Testis (tissue), 3 donors: ENCODE data around the gene PRND. TPM values are rescaled to one million over a fixed set of nuclear protein-coding genes. Genes with fewer than 3 reads are reported as not detected.
A peak's percentile ranks its signal among the peaks of the same experiment; 100 is the strongest.

Experiments
- DNase-seq: peaks from one replicate; pipeline ENCODE4 v3.0.0-alpha.2; 2019
- H3K27ac ChIP-seq, 2 donors: fragments of 200-600 bp; sonication (generic); one replicate each; pipeline ENCODE4 v1.5.1; 2019
- H3K27me3 ChIP-seq: fragments of 200-600 bp; sonication (generic); one replicate; pipeline ENCODE4 v1.5.1; 2019
- H3K36me3 ChIP-seq: fragments of 200-600 bp; sonication (generic); one replicate; pipeline ENCODE4 v1.5.1; 2017; ENCODE audit warnings: low read depth; ENCODE audit errors: missing control alignments
- H3K4me1 ChIP-seq: fragments of 200-600 bp; sonication (generic); one replicate; pipeline ENCODE4 v1.5.1; 2019
- H3K4me3 ChIP-seq, 2 donors: fragments of 200-600 bp; sonication (generic); one replicate each; pipeline ENCODE4 v1.5.1; 2017 to 2019
- H3K9me3 ChIP-seq: fragments of 200-600 bp; sonication (generic); one replicate; pipeline ENCODE4 v1.5.1; 2017
- CTCF ChIP-seq, 3 experiments: fragments of 450-650 bp in 2 of 3; fragments of 200-600 bp in 1 of 3; sonication (generic) in 1 of 3; IDR thresholded peaks; one replicate each; pipeline ENCODE4 v1.5.1; 2016 to 2019; ENCODE audit warnings: antibody characterized with exemption in 3 of 3, mild to moderate bottlenecking in 2 of 3, moderate library complexity in 1 of 3
- POLR2A ChIP-seq: fragments of 450-650 bp; IDR thresholded peaks from one replicate; pipeline ENCODE4 v1.6.1; 2017; ENCODE audit warnings: antibody characterized with exemption, mild to moderate bottlenecking, moderate library complexity
- WGBS, 2 donors: methylation state at CpG; one replicate each; pipeline ENCODE4 v1.1.5; 2018; 5-methylcytosine and 5-hydroxymethylcytosine counted together
- intact Hi-C: fragments of 100-400 bp; cut with DNase I; formaldehyde crosslinking; loops from one replicate; pipeline ENCODE4 v1.15.1; 2023; ENCODE audit warnings: low total_unique reads
- polyA plus RNA-seq: library from polyadenylated mRNA; stranded (reverse); fragments of 350-450 nt; fragmentation: Illumina TruSeq; extraction: RNeasy Lipid Tissue Mini Kit (QIAGEN cat#74804); gene quantifications from one replicate; pipeline ENCODE4 v1.2.3, GENCODE V29; 2014; ENCODE audit warnings: low read depth, low replicate concordance; ENCODE audit not compliant: insufficient read depth
- total RNA-seq, 2 donors: library from RNA; depleted of rRNA; stranded (reverse); fragments of >200 nt; gene quantifications; one replicate each; pipeline ENCODE4 v1.2.3, GENCODE V29; 2016

Gene PRND
- total and polyA plus RNA-seq, 3 donors from 2014 or later: 147 to 729 (median 431) TPM

- TF ChIP-seq POLR2A: no peak
- TF ChIP-seq CTCF (IDR thresholded peaks at IDR 0.05): no peak
- WGBS, 2 donors: 88 to 95% methylated on average over 1 of the region's 1 CpG
- DNase-seq: no peak
- Histone ChIP-seq H3K9me3 (no peaks in the 10 kb centered on the region), H3K27me3 (no peaks in the 10 kb centered on the region), H3K36me3 (no peaks in the 10 kb centered on the region), H3K27ac (no peak overlapping the region), H3K4me3 (no peak overlapping the region), H3K4me1 (peaks cover 4% of the 10 kb centered on the region)
- intact Hi-C loops: no loop called here
Measured at GRCh38 chr20:4714818-4715217, 6.9 kb upstream of the PRND start.

GRCh38 chr20:4717816-4718570 is 3.7 kb upstream of the PRND start:
- Histone ChIP-seq H3K4me1 (peaks cover 16% of the 10 kb centered on the region), H3K36me3 (no peaks in the 10 kb centered on the region), H3K4me3 (no peak overlapping the region), H3K27ac (no peak overlapping the region), H3K27me3 (no peaks in the 10 kb centered on the region), H3K9me3 (no peaks in the 10 kb centered on the region)
- 79 to 83% methylated on average over 12 of the region's 12 CpGs for WGBS, 2 donors
- intact Hi-C loops: no loop called here
- TF ChIP-seq POLR2A: no peak
- no peak for TF ChIP-seq CTCF (IDR thresholded peaks at IDR 0.05)
- DNase-seq: no peak

- no peaks in the 10 kb centered on the region for H3K9me3 ChIP-seq
- no peak overlapping the region for H3K4me3 ChIP-seq
- TF ChIP-seq POLR2A (no peak), CTCF (IDR thresholded peaks at IDR 0.05) (no peak)
- DNase-seq: no peak
- no peaks in the 10 kb centered on the region for H3K27me3 ChIP-seq
- intact Hi-C loops: no loop called here
- peak overlapping the region; percentile 57 to 85 for H3K27ac ChIP-seq
- no peaks in the 10 kb centered on the region for H3K36me3 ChIP-seq
- H3K4me1 ChIP-seq: peaks cover 16% of the 10 kb centered on the region
- 86 to 89% methylated on average over 2 of the region's 2 CpGs for WGBS, 2 donors
Measured at GRCh38 chr20:4719190-4719589, 2.5 kb upstream of the PRND start.

DNA sequence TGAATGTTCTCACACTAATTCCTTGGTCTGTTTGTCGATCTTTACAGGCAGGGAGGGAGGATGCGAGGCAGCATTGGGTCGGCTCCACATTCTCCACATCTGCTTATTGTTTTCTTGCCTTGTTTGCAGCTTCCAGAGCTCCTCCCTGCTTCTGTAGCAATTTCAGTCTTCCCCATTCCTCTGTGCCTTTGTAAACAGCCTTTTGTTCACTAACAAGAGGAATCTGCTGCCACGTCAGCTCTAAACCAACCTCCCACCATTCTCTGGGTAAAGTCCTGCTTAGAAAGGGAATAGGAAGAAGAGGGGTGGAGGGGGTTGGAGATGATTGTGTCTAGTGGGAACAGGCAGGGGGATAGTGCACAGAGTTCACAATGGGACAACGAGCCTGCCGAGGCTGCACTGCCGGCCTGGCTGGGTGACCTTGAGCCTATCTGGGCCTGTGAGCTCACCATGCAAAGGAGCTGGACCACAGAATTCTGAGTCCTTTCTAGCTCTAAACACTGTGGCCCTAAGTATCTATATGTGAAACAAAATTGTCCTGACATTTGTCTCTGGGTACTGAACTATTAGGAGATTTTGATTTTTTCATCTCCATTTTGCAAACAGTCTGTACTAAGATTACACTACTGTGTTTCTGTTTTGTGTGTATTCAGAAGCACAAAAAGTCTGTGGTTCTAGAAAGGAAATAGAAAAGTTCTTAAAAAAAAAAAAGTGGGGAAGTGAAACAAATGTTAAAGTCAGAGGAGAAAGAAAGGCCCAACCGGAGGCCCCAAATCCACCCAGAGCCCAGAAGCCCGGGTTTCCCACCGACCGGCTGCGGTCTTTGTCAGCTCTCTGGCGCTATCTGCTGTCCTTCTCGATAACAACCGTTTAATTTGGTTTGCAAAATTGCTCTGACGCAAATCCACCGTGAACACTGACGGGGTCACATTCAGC is 1.4 kb upstream of the PRND start:
- peaks cover 16% of the 10 kb centered on the region for H3K4me1 ChIP-seq
- peak overlapping the region; percentile 57 to 85 for H3K27ac ChIP-seq
- no peaks in the 10 kb centered on the region for H3K27me3 ChIP-seq
- 23 to 29% methylated on average over 18 of the region's 18 CpGs for WGBS, 2 donors
- peak; percentile 56 to 77 (median 70) for TF ChIP-seq CTCF (IDR thresholded peaks at IDR 0.05)
- TF ChIP-seq POLR2A: no peak
- no peak overlapping the region for H3K4me3 ChIP-seq
- DNase-seq: peak; percentile 87
- intact Hi-C loops: loop anchor here (5.0 kb wide), 1 partner anchor 108 kb away; no protein-coding TSS in a partner anchor
- no peaks in the 10 kb centered on the region for H3K36me3 ChIP-seq
- no peaks in the 10 kb centered on the region for H3K9me3 ChIP-seq
